ENCODE results near the gene SGCA. TPM values are rescaled to one million over a fixed set of nuclear protein-coding genes. Genes with fewer than 3 reads are reported as not detected.

The SGCA gene
- total and polyA plus RNA-seq, 9 of the 15 experiments (the other 6 are each of a cell fraction or from before 2014, with no cell fraction given), result not detected

DNA sequence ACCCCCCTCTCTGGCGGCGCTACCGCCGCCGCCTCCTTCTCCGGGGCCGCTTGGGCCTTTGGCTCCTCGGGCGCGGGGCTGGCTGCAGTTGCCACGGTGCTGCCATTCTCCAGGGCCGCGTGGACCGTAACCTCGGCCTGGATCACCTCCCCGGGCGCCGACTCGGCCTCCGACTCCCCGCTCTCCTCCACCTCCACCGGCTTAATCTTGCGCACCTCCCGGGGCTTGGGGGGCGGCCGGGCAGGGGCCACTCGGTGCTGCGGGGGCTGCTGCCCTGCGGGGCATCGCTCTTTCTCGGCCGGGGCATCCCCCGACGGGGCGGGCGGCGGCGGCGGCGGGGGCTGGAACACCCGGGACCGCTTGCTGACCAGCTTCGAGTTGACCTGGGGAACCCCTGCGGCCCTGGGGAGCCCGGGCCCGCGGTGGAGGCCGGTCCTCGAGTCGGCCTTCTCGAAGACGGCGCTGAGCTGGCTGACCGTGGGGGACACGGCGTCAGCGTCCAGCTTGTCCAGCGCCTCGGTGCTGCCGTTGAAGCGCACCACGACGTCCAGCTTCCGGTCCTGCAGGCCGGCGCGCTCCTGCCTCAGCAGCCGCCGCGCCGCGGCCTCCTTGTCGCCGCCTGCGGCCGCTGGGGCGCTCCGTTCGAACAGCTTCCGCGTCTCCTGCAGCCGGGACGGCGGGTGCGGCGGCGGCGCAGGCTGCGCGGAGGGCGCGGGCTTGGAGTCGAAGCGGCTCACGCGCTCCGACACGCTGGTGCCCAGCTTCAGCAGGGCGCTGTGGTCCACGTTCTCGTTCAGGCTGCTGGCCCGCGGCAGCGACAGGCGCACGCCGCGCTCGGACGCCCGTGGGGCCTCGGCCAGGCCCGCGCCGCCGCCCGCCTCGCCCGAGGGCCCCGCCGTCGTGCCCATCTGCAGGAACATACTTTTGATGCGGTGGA lies 16.1 kb upstream of the SGCA start (continued):
- TF ChIP-seq KDM5B (IDR thresholded peaks at IDR 0.05; ENCODE audit: insufficient replicate concordance, low read depth, low read length), result no peak
- TF ChIP-seq SMAD4 (CRISPR knock-in tag; conservative IDR thresholded peaks at IDR 0.05), result 0 out of 2 replicates have a peak, but pooled peaks have one; percentile 54
- TF ChIP-seq NFIX (CRISPR knock-in tag; IDR thresholded peaks at IDR 0.05; ENCODE audit: low read depth), result no peak
- no peak for TF ChIP-seq FIP1L1 (IDR thresholded peaks at IDR 0.05; ENCODE audit: low read depth, low read length, poor library complexity, severe bottlenecking)
- TF ChIP-seq, protein P1, sequence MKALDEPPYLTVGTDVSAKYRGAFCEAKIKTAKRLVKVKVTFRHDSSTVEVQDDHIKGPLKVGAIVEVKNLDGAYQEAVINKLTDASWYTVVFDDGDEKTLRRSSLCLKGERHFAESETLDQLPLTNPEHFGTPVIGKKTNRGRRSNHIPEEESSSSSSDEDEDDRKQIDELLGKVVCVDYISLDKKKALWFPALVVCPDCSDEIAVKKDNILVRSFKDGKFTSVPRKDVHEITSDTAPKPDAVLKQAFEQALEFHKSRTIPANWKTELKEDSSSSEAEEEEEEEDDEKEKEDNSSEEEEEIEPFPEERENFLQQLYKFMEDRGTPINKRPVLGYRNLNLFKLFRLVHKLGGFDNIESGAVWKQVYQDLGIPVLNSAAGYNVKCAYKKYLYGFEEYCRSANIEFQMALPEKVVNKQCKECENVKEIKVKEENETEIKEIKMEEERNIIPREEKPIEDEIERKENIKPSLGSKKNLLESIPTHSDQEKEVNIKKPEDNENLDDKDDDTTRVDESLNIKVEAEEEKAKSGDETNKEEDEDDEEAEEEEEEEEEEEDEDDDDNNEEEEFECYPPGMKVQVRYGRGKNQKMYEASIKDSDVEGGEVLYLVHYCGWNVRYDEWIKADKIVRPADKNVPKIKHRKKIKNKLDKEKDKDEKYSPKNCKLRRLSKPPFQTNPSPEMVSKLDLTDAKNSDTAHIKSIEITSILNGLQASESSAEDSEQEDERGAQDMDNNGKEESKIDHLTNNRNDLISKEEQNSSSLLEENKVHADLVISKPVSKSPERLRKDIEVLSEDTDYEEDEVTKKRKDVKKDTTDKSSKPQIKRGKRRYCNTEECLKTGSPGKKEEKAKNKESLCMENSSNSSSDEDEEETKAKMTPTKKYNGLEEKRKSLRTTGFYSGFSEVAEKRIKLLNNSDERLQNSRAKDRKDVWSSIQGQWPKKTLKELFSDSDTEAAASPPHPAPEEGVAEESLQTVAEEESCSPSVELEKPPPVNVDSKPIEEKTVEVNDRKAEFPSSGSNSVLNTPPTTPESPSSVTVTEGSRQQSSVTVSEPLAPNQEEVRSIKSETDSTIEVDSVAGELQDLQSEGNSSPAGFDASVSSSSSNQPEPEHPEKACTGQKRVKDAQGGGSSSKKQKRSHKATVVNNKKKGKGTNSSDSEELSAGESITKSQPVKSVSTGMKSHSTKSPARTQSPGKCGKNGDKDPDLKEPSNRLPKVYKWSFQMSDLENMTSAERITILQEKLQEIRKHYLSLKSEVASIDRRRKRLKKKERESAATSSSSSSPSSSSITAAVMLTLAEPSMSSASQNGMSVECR (CRISPR knock-in tag; IDR thresholded peaks at IDR 0.05), result peak; percentile 53
- TF ChIP-seq ZNF830 (CRISPR knock-in tag; IDR thresholded peaks at IDR 0.05), result no peak
- TF ChIP-seq NONO (IDR thresholded peaks at IDR 0.05; ENCODE audit: low read depth in 2 of 2, low read length in 1 of 2), result no peak
- no peak for TF ChIP-seq POLR2AphosphoS2 (IDR thresholded peaks at IDR 0.05; ENCODE audit: low read length)
- TF ChIP-seq FOXK1 (CRISPR knock-in tag; IDR thresholded peaks at IDR 0.05; ENCODE audit: borderline replicate concordance), result no peak
- TF ChIP-seq TCF7 (IDR thresholded peaks at IDR 0.05; ENCODE audit: borderline replicate concordance), result no peak
- TF ChIP-seq FOXJ2 (tag; IDR thresholded peaks at IDR 0.05), result no peak
